ENCODE data around the gene GRB2.
A peak's percentile ranks its signal among the peaks of the same experiment; 100 is the strongest.
"Not testable (repeated sequence)": the region's sequence is repeated elsewhere in the genome, so short reads cannot be mapped to it uniquely, and the experiment has no call there.

The GRB2 gene

GRCh38 chr17:75353176-75353575, 52.3 kb downstream of the GRB2 start:
- no peak for DNase-seq (ENCODE audit: low read depth in 1 of 2, low spot score in 1 of 2)

- no peak for DNase-seq (ENCODE audit: low read depth in 1 of 2, low spot score in 1 of 2)
Observed at GRCh38 chr17:75352079-75352569, 53.4 kb downstream of the GRB2 start.

- no peak for DNase-seq (ENCODE audit: low read depth in 1 of 2, low spot score in 1 of 2)
Observed at GRCh38 chr17:75350706-75351105, 54.8 kb downstream of the GRB2 start.

DNA sequence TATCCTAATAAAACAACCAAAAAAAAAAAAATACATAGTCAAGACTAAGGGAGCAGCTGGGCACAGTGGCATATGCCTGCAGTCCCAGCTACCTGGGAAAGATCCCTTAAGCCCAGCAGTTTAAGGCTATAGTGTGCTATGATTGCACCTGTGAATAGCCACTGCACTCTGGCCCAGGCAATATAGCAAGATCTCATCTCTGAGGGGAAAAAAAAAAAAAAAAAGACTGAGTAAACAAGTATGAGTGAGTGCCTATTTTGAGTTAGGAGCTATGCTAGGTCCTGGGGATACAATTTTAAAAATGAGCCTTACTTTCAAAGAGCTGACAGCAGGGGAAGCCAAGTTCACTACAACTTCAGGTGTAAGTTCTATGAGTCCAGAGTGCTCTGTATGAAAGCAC, 55.4 kb downstream of the GRB2 start:
- no peak for DNase-seq (ENCODE audit: low read depth in 1 of 2, low spot score in 1 of 2)

DNA sequence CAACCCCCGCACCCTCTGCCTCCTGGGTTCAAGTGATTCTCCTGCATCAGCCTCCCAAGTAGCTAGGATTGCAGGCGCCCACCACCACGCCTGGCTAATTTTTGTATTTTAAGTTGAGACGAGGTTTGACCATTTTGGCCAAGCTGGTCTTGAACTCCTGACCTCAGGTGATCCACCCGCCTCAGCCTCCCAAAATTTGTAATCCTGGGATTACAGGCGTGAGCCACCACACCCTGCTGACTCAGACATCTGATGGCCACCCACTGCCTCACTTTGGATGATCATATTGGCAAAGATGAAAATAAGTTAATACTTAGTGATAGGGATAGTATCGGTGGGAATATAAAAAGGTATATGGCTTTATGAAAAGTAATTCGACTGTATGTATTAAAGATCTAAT, 55.9 kb downstream of the GRB2 start:
- DNase-seq (ENCODE audit: low read depth in 1 of 2, low spot score in 1 of 2) = no peak

DNA sequence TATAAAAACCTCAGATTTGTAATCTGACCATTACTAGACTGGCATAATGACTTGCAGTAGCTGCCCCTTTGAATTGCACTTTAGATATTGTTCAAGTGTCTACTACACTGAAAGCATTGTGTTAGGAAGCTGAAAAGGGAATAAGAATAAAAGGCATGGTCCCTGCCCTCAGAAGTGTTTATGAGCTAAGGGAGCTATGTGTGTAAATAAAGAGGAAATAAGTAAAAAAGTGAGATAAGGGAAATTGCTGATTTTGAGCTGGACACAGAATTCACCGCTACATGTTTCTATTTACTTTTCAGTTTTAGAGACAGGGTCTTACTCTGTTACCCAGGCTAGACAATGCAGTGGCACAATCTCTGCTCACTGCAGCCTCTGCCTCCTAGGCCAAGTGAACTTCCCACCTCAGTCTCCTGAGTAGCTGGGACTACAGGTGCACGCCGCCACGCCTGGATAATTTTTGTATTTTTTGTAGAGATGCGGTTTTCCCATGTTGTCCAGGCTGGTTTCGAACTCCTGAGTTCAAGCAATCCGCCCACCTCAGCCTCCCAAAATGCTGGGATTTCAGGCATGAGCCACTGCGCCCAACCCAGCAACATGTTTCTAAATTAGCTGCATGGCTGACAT, 57.0 kb downstream of the GRB2 start:
- no peak for DNase-seq (ENCODE audit: low read depth in 1 of 2, low spot score in 1 of 2)

DNA sequence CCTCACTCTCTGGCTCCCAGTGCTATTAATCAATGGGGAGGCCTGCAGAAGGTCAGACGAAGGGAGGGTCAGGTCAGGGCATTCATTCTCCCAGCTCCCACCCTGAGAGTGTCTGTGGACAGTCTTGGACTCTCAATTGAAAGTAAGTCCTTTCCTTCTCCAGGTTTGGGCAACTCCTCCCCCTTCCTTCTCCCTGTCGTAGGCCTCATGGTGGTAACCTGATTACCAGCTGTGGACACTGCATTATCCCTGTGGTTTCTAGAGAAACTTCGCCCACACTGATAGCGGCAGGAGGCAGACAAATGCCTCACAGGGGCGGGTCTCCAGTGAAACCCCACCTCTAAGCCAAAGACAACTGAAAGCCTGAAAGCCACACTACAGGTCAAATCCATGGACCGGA, 58.6 kb downstream of the GRB2 start:
- DNase-seq (ENCODE audit: low read depth in 1 of 2, low spot score in 1 of 2) = no peak

DNA sequence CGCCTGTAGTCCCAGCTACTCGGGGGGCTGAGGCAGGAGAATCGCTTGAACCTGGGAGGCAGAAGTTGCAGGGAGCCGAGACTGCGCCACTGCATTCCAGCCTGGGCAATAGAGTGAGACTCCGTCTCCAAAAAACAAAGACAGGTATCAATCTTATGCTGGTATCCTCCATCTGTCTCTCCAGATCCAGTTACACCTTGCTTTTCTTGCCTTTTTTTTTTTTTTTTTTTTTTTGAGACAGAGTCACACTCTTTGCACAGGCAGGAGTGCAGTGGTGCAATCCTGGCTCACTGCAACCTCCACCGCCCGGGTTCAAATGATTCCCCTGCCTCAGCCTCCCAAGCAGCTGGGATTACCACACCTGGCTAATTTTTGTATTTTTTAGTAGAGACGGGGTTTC, 59.1 kb downstream of the GRB2 start:
- DNase-seq (ENCODE audit: low read depth in 1 of 2, low spot score in 1 of 2) = not testable (repeated sequence)

DNA sequence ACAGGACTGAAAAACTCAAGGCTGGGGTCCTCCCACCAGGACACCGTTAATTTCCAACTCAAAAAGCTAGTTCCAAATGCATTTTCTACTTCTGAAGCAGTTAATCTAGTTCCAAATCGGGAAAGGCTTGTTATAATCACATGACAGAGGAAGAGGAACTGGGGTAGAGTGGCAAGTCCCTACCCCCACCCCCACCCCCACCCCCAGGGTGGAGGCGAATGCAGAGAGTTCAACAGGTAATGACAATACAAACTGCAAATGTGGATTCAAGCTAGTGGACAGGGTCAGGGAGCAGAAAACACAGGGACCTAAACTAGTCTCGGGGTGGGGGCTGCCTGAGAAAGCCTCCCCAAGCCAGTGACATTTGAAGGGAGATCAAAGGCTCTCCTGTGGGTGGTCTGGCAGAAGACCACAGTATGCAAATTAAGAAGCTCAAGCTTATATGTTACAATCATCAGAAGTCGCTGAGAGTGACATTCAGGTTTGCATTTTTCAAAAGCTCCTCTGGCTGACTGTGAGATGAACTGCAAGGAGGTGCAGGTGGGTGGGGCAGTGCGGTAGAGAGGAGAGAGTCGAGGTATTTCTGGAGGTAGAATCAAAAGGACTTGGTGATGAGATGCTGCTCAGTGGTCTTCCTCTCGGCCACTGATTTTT, 59.8 kb downstream of the GRB2 start:
- no peak for DNase-seq (ENCODE audit: low read depth in 1 of 2, low spot score in 1 of 2)

GRCh38 chr17:75344666-75345065, 60.8 kb downstream of the GRB2 start:
- peak in 1 of 2 donors; percentile 16 for DNase-seq (ENCODE audit: low read depth in 1 of 2, low spot score in 1 of 2)

DNA sequence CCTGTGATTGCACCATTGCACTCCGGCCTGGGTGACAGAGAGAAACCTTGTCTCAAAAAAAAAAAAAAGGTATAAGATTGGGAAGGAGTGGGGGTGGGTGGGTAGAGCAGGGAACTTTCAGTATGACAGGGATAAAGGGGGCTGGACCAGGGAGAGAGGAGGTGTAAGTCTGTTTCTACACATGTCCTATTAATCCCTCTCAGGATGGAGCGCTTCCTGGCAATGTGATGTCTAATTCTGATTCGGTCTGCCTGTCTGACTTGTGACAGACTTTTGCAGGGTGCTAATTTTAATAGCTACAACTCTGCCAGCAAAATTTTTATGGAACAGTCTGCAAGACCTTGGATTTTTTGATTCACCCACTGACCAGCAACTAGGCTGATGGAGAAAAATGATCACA, 62.5 kb downstream of the GRB2 start:
- DNase-seq (ENCODE audit: low read depth in 1 of 2, low spot score in 1 of 2) = no peak

DNA sequence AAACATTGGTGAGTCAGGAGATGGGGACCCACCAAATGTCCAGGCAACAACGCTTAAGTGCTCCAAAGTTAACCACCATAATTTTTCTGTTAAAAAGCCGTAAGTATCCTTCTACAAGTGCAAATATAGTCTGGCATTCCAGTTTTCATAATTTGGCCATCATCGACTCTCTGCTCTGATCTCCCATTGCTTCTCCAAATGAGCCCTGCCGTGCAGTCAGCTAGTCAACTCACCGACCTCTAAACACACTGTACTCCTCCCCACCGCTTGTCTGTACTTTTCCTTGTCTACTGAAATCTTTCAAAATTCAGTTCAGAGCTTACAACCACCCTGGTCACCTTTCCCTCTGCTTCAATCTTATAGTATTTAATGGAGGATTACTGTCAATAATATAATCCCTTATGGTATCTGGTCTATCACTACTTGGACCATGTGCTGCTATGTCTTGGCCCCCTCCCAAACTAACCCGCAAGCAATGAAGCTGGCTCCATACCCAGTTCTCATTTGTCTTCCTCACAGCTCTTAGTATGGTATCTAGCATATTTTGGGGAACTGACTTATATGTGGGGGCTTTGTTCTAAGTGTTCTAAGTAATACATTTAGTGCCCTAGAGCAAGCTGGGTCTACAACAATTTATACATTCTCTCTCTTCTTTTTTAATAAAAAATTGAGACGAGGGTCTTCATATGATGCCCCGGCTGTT, 63.5 kb downstream of the GRB2 start:
- no peak for DNase-seq (ENCODE audit: low read depth in 1 of 2, low spot score in 1 of 2)

DNA sequence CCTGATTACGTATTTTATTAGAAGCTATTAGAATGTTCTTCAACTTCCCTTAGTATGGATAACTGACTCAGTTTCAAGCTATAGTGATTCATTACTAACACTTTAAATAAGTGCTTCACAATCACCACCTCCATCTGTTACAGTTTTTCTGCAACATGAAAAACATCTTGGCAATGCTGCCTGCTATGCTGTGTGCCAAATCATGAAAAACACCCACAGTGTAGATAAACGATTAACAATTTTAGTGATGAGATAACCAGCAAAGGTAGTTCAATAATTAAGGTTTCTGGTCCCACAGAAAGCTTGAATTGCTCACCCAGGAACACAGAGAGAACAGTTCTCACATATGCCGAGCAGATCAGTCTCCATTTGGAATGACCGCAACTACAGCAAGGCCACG, 64.8 kb downstream of the GRB2 start:
- no peak for DNase-seq (ENCODE audit: low read depth in 1 of 2, low spot score in 1 of 2)

GRCh38 chr17:75339971-75340370, 65.5 kb downstream of the GRB2 start:
- no peak for DNase-seq (ENCODE audit: low read depth in 1 of 2, low spot score in 1 of 2)

DNA sequence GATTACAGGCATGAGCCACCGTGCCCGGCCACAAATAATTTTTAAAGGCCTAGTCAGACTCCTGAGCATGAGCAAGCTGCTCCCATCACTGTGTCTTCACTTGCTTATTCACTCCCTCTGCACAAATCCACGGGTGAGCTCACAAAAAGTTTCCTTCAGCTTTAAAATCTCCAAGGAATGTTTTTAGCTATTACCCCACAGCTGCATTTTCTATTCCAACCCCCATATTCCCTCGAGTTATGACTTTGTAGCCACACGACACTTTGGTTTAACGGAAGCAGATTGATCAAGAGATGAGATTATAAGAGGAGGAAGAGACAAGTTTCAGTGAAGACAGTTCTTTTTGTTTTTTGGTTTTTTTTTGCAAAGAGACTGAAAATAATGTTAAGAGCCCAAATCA, 67.1 kb downstream of the GRB2 start:
- no peak for DNase-seq (ENCODE audit: low read depth in 1 of 2, low spot score in 1 of 2)

DNA sequence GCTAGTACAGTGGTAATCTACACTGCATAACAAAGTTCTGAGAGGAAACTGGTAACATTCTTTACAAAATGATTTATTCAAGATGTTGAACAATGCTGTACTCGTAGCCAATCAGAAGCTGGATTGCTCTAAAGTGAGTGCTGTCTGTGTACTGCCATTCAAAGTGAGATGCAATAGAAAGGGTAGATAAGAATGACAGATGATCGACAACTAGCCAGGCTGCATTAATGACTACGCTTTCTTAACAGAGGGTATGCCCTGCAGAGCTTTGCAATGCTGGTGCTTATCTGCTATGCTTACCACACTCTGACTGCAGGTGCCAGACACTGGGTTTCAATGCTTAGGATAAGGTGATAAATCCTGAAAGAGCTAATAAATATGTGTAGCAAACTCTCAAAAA, 70.2 kb downstream of the GRB2 start:
- DNase-seq (ENCODE audit: low read depth in 1 of 2, low spot score in 1 of 2) = no peak

- DNase-seq (ENCODE audit: low read depth in 1 of 2, low spot score in 1 of 2) = no peak
Observed at GRCh38 chr17:75334723-75335122, 70.8 kb downstream of the GRB2 start.

DNA sequence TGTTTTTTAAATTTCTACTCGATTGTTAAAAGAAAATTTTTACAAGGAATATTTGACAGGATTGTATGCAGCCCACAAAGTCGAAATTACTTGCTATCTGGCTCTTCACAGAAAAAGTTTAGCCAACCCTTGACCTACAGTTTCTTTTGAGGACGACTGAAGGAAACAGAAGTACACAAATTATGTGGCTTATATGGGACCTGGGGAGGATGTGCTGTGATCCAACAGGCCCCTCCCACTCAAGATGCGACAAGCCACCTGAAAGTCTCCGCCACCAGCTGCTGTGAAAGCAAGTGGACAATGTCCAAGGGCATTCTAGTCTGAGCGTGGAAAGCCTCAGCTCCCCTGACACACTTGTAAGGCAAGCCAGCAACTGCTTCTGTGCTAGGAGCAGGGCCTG, 73.8 kb downstream of the GRB2 start:
- DNase-seq (ENCODE audit: low read depth in 1 of 2, low spot score in 1 of 2) = no peak

DNA sequence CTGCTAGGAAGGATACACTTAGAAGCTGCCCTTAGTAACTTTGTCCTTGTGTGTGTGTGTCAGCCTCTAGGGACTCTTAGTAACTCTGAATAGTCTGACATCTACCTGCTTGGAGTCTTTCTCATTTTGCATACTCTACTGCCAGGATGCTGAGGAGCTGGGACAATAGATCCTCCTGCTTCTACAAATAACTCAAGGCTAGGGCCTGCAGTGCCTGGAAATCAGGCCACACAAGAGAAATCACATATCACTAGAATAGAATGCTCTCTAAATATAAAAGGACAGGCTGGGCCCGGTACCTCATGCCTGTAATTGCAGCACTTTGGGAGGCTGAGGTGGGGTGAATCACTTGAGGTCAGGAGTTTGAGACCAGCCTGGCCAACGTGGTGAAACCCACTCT, 77.7 kb downstream of the GRB2 start:
- DNase-seq (ENCODE audit: low read depth in 1 of 2, low spot score in 1 of 2) = no peak

DNA sequence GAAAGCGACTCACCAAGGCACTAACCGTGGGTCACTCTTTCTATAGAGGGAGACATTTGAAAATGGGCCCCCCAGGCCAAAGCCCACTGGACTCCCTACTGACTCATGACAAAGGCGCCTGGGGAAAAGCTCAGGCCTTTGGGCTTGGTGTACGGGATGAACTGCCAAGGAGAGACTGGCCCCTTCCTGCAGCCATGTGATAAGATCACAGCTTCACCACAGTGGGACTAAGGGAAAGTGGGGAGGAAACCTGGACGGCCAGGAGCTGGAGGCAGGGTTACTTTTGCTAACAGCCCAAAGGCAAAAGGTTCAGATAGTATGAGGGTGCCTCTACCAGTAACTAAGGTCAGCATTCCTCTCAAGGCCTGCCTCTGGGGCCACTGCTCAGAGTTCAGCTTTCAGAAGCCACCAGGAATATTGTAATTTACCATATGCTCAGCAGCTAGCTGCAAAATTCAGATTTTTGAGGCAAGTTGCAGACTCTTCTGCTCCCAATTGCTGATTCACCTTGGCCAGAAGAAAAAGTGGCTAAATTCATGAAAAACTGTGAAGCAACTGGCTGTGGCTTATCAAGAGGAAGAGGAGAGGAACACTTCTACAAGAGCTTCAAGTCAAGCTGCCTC, 79.1 kb downstream of the GRB2 start:
- DNase-seq (ENCODE audit: low read depth in 1 of 2, low spot score in 1 of 2) = no peak

- DNase-seq (ENCODE audit: low read depth in 1 of 2, low spot score in 1 of 2) = no peak
Observed at GRCh38 chr17:75325827-75326225, 79.7 kb downstream of the GRB2 start.

DNA sequence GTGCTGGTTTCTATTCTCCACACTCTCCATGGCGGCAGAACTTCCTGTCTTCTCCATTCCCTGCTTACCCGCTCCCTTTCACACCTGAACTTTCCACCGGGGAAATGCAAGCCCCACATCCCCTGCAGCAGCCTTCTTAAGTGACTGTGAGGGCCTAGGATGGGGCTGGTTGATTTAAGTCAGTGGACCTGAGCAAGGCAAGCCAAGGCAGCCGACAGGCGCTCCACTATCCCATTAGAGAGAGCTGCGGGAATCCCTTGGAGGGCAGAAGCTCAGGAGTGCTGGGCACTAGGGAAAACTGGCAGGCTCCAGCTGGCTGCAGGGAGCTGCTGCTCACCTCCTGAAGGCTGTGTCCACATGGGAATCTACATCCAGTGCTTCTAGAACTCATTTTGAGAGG, 80.1 kb downstream of the GRB2 start:
- DNase-seq (ENCODE audit: low read depth in 1 of 2, low spot score in 1 of 2) = no peak

Measured in activated CD4-positive, alpha-beta T cell treated with anti-CD3 and anti-CD28 coated beads, Interleukin-2, amount 50 U/mL, for 24 hours (primary cell).